Chondrocyte (in vitro differentiated cells): Measurements from ENCODE around the gene TMEM35B. TPM values are rescaled to one million over a fixed set of nuclear protein-coding genes. Genes with fewer than 3 reads are reported as not detected.
"Not testable (repeated sequence)": the region's sequence is repeated elsewhere in the genome, so short reads cannot be mapped to it uniquely, and the experiment has no call there.

ENCODE experiments used
- DNase-seq: peaks from one replicate; pipeline ENCODE4 v3.0.0; 2021; ENCODE audit warnings: mixed read lengths, low spot score
- H3K27ac Mint-ChIP-seq: one replicate; pipeline ENCODE4 v1.8.0; 2021; ENCODE audit warnings: mild to moderate bottlenecking, moderate library complexity, mixed read lengths; ENCODE audit not compliant: unreplicated experiment
- H3K27me3 Mint-ChIP-seq: 2 replicates; pipeline ENCODE4 v1.8.0; 2021; ENCODE audit warnings: low read depth, mixed read lengths
- H3K36me3 Mint-ChIP-seq: 2 replicates; pipeline ENCODE4 v1.8.0; 2021; ENCODE audit warnings: low read depth, mixed read lengths
- H3K4me1 Mint-ChIP-seq: 2 replicates; pipeline ENCODE4 v1.8.0; 2021; ENCODE audit warnings: low read depth, mild to moderate bottlenecking, mixed read lengths
- H3K4me3 Mint-ChIP-seq: one replicate; pipeline ENCODE4 v1.8.0; 2021; ENCODE audit warnings: mild to moderate bottlenecking, moderate library complexity, mixed read lengths; ENCODE audit not compliant: unreplicated experiment
- H3K9me3 Mint-ChIP-seq: 2 replicates; pipeline ENCODE4 v1.8.0; 2021; ENCODE audit warnings: low read depth, mixed read lengths
- CTCF ChIP-seq: fragments of 200-600 bp; sonication (generic); IDR thresholded peaks from 2 replicates; pipeline ENCODE4 v1.5.0; 2021; ENCODE audit warnings: antibody characterized with exemption, mild to moderate bottlenecking, moderate library complexity
- total RNA-seq: library from RNA; stranded (reverse); gene quantifications from 3 replicates; pipeline ENCODE4 v1.2.1, GENCODE V29; 2021

The TMEM35B gene
- total RNA-seq, 1 donor from 2014 or later: 17.7 TPM

DNA sequence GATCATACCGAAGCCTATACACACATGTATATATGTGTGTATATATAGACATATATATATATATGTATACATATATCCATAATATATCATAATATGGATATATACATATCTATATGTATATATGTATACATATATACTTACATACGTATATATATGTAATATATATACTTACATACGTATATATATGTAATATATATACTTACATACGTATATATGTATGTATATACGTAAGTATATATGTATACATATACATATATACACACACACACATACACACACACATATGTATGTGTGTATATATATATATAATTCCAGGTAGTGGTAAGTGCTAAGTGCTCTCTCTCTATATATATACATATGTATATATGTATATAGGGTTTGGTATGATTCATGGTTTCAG is 9.7 kb upstream of the TMEM35B start:
- no peaks in the 10 kb centered on the region for H3K9me3 Mint-ChIP-seq
- no peak overlapping the region for H3K4me3 Mint-ChIP-seq
- DNase-seq: no peak
- TF ChIP-seq CTCF: no peak
- no peaks in the 10 kb centered on the region for H3K4me1 Mint-ChIP-seq
- no peak overlapping the region for H3K27ac Mint-ChIP-seq
- H3K36me3 Mint-ChIP-seq: peaks cover 11% of the 10 kb centered on the region
- no peaks in the 10 kb centered on the region for H3K27me3 Mint-ChIP-seq

DNA sequence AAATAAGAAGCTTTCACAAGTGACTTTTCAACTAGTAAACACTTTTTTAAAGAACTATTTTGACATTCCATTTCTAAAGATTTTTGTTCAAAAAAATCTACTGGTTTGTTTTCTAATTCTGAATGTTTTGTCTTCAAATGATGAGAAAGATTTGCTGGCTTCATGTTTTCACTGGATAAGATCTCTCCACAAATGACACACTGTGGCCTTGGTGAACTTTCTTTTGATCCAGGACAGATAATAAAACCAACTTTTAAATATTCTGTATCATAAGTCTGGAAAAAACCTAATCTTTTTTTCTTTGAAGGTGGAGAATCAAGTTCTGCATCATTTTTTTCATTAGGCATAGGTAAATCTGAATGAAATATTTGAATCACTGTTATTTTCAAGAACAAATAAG is 3.4 kb upstream of the TMEM35B start:
- Mint-ChIP-seq H3K9me3 (no peaks in the 10 kb centered on the region), H3K27ac (no peak overlapping the region), H3K4me1 (peaks cover 21% of the 10 kb centered on the region), H3K4me3 (no peak overlapping the region), H3K27me3 (no peaks in the 10 kb centered on the region), H3K36me3 (peaks cover 8% of the 10 kb centered on the region)
- no peak for TF ChIP-seq CTCF
- no peak for DNase-seq

DNA sequence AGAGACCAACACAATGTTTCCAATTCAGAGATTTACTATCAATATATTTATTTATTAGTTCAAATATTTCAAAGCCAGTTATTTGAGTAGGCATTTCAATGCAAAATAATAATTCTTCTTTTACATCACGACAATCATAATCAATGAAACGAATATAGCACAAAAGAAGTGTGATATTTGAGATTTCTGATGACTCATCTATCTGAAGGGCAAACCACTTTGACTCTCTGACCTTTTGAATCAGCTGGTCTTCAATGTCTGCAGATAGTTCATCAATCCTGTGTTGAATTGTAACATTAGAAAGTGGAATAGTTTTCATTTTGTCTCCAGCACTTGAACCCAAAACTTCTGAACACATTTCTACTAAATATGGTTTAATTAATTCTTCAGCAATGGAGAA is 3.0 kb upstream of the TMEM35B start:
- DNase-seq: no peak
- H3K4me1 Mint-ChIP-seq: peaks cover 22% of the 10 kb centered on the region
- H3K36me3 Mint-ChIP-seq: peaks cover 8% of the 10 kb centered on the region
- H3K4me3 Mint-ChIP-seq: no peak overlapping the region
- no peaks in the 10 kb centered on the region for H3K27me3 Mint-ChIP-seq
- TF ChIP-seq CTCF: no peak
- no peak overlapping the region for H3K27ac Mint-ChIP-seq
- no peaks in the 10 kb centered on the region for H3K9me3 Mint-ChIP-seq

DNA sequence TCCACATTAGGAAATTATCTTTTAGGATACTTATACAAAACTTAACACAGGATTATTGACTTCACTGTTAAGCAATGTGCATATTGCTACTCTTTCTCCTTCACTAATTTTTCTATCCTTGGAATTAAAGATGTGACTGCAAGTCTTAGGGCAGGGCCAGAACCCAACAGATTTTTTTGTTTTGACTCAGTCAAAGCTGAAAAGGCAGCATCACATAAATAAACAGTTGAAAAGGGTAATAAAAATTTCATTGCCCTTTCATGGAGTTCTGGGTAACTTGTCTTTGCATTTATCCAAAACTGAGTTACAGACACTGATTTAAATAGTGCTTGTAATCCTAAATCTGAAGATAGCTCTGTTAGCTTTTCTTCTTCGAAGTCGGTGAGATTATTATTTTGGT is 1.9 kb upstream of the TMEM35B start:
- H3K9me3 Mint-ChIP-seq: no peaks in the 10 kb centered on the region
- peaks cover 26% of the 10 kb centered on the region for H3K4me1 Mint-ChIP-seq
- no peak for TF ChIP-seq CTCF
- no peak overlapping the region for H3K27ac Mint-ChIP-seq
- no peak overlapping the region for H3K4me3 Mint-ChIP-seq
- no peaks in the 10 kb centered on the region for H3K27me3 Mint-ChIP-seq
- peaks cover 8% of the 10 kb centered on the region for H3K36me3 Mint-ChIP-seq
- DNase-seq: no peak

DNA sequence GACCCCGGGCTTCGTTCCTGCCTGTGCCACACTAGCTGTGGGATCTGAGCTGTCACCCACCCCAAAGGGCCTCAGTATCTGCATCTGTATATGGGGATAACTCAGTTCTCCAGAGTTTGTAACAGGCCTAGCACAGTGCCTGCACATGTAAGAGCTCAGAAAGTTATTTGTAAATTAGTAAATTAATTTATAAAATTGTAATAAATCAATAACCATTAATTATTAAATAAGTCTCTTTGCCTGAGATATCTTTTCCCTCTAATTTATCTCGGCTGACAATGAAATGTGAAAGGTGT is 410 bp upstream of the TMEM35B start:
- Mint-ChIP-seq H3K4me1 (peaks cover 26% of the 10 kb centered on the region), H3K4me3 (peak overlapping the region; percentile 98), H3K27ac (peak overlapping the region; percentile 81)
- H3K9me3 Mint-ChIP-seq, H3K36me3 Mint-ChIP-seq, DNase-seq, H3K27me3 Mint-ChIP-seq: not testable (repeated sequence)

DNA sequence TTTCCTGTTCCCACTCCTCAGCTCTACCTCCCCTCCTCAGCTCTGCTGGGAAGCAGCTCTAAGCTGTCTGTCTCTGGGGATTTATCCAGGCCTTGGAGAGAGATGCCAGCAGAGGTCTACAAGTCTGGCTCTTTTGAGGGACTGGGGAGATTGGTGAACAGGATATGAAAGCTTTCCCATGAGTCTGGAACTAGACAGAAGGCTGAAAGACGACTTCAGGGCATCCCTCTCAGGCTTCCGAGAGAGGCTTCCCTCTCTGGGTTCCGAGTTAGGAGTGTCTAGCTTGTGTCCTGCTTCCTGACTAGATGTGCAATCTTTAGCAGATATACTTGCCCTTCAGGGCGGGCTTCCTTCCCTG is 733 bp downstream of the TMEM35B start:
- Mint-ChIP-seq H3K9me3 (no peaks in the 10 kb centered on the region), H3K27ac (peak overlapping the region; percentile 95), H3K36me3 (peaks cover 8% of the 10 kb centered on the region), H3K4me3 (peak overlapping the region; percentile 98), H3K4me1 (peaks cover 26% of the 10 kb centered on the region), H3K27me3 (no peaks in the 10 kb centered on the region)
- no peak for TF ChIP-seq CTCF
- no peak for DNase-seq
